PC-3 (cell line): Measurements from ENCODE around the gene C6orf52. TPM values are rescaled to one million over a fixed set of nuclear protein-coding genes. Genes with fewer than 3 reads are reported as not detected.

Source experiments
- ATAC-seq: fragments of 200-7000 bp; cut with Tn5 transposase; 2 replicates; pipeline ENCODE4 v1.9.1; 2020; ENCODE audit warnings: mild to moderate bottlenecking, moderate library complexity
- BruUV-seq: library from RNA; stranded (reverse); fragments of 400-500 nt; replicated peaks from 2 replicates; lab custom pipeline; 2021; lab: Mats Ljungman, UMichigan
- CTCF ChIA-PET: fragments of 300-600 bp; sonication (Branson Sonifier 250); formaldehyde crosslinking; loops from one replicate; lab custom pipeline; 2022; ENCODE audit warnings: antibody characterized with exemption; lab: Charles Lee
- POLR2A ChIA-PET: fragments of 300-600 bp; sonication (Branson Sonifier 250); formaldehyde crosslinking; loops from one replicate; lab custom pipeline; 2022; ENCODE audit warnings: antibody characterized with exemption; ENCODE audit not compliant: unreplicated experiment; lab: Charles Lee
- DNase-seq: peaks from one replicate; pipeline ENCODE4 v3.0.0-alpha.2; 2015
- H2AFZ ChIP-seq: fragments of 300-600 bp; sonication (generic); 2 replicates; pipeline ENCODE4 v1.6.0; 2016; ENCODE audit warnings: antibody characterized with exemption, low read length
- H3F3A ChIP-seq: fragments of 300-600 bp; sonication (generic); one replicate; pipeline ENCODE4 v1.6.0; 2017; ENCODE audit warnings: antibody characterized with exemption, low read length, control low read depth, mild to moderate bottlenecking; ENCODE audit not compliant: unreplicated experiment
- H3K27ac ChIP-seq: fragments of 300-600 bp; sonication (generic); 2 replicates; pipeline ENCODE4 v1.5.1; 2016; ENCODE audit warnings: mild to moderate bottlenecking, low read length
- H3K27me3 ChIP-seq: fragments of 300-600 bp; sonication (generic); 2 replicates; pipeline ENCODE4 v1.6.1; 2016; ENCODE audit warnings: low read length, mixed read lengths
- H3K36me3 ChIP-seq: fragments of 300-600 bp; sonication (generic); 2 replicates; pipeline ENCODE4 v1.6.1; 2016; ENCODE audit warnings: low read depth, mixed run types, low read length, mixed read lengths
- H3K4me1 ChIP-seq: fragments of 300-600 bp; sonication (generic); 2 replicates; pipeline ENCODE4 v1.5.1; 2016; ENCODE audit warnings: low read length; ENCODE audit not compliant: insufficient read depth
- H3K4me2 ChIP-seq: fragments of 300-600 bp; sonication (generic); 2 replicates; pipeline ENCODE4 v1.6.0; 2016; ENCODE audit warnings: low read length
- H3K4me3 ChIP-seq: fragments of 300-600 bp; sonication (generic); 2 replicates; pipeline ENCODE4 v1.5.1; 2016; ENCODE audit warnings: mild to moderate bottlenecking, low read length, mixed read lengths
- H3K79me2 ChIP-seq: fragments of 300-600 bp; sonication (generic); 2 replicates; pipeline ENCODE4 v1.6.1; 2017; ENCODE audit warnings: low read length, mixed read lengths
- H3K9ac ChIP-seq: fragments of 300-600 bp; sonication (generic); 2 replicates; pipeline ENCODE4 v1.6.0; 2016; ENCODE audit warnings: mild to moderate bottlenecking, low read length
- H3K9me2 ChIP-seq: fragments of 300-600 bp; sonication (generic); replicated peaks from 2 replicates; pipeline ENCODE4 v1.6.1; 2016; ENCODE audit warnings: mixed run types, low read length, mixed read lengths
- H3K9me3 ChIP-seq: fragments of 300-600 bp; sonication (generic); 2 replicates; pipeline ENCODE4 v1.6.1; 2016; ENCODE audit warnings: low read length, mixed read lengths
- H4K20me1 ChIP-seq: fragments of 300-600 bp; sonication (generic); 2 replicates; pipeline ENCODE4 v1.6.1; 2016; ENCODE audit warnings: low read length, mixed read lengths
- CTCF ChIP-seq: fragments of 300-600 bp; sonication (generic); conservative IDR thresholded peaks from 2 replicates; pipeline ENCODE4 v1.5.1; 2017; ENCODE audit warnings: antibody characterized with exemption, low read depth, mild to moderate bottlenecking, low read length
- EZH2 ChIP-seq: fragments of 300-600 bp; sonication (generic); IDR thresholded peaks from one replicate; pipeline ENCODE4 v1.6.1; 2017; ENCODE audit warnings: antibody characterized with exemption, mild to moderate bottlenecking, low read length; ENCODE audit not compliant: unreplicated experiment
- EZH2phosphoT487 ChIP-seq: fragments of 300-600 bp; sonication (generic); IDR thresholded peaks from 2 replicates; pipeline ENCODE4 v1.6.1; 2018; ENCODE audit warnings: mild to moderate bottlenecking, antibody characterized with exemption, low read length, borderline replicate concordance
- intact Hi-C: fragments of 100-400 bp; cut with micrococcal nuclease; formaldehyde crosslinking; loops from 2 replicates; pipeline ENCODE4 v1.9.0; 2023
- total RNA-seq: library from RNA; depleted of rRNA; stranded (reverse); fragments of >200 nt; gene quantifications from 2 replicates; pipeline ENCODE4 v1.2.3, GENCODE V29; 2014

The C6orf52 gene
- total RNA-seq, 1 experiment from 2014 or later: 0.80 TPM

- Histone ChIP-seq H3K79me2 (no peaks in the 10 kb centered on the region), H3K9me3 (no peaks in the 10 kb centered on the region), H2AFZ (no peak overlapping the region), H3K9me2 (no peaks in the 10 kb centered on the region), H3K27me3 (no peaks in the 10 kb centered on the region), H3K4me2 (no peak overlapping the region), H3K9ac (no peak overlapping the region), H3K36me3 (no peaks in the 10 kb centered on the region), H3K4me1 (no peaks in the 10 kb centered on the region), H3K27ac (no peak overlapping the region), H3F3A (no peaks in the 10 kb centered on the region), H3K4me3 (no peak overlapping the region), H4K20me1 (no peaks in the 10 kb centered on the region)
- ATAC-seq (no peak), DNase-seq (no peak)
- BruUV-seq: no TSS peak
- no peak for TF ChIP-seq EZH2phosphoT487
- no peak for TF ChIP-seq EZH2
- TF ChIP-seq CTCF: no peak
- ChIA-PET CTCF (no interaction called here), POLR2A (no interaction called here)
- intact Hi-C loops: no loop called here
These were observed 51.2 kb downstream of the C6orf52 start for GRCh38 chr6:10643201-10643651.

GRCh38 chr6:10641528-10641927 is 52.9 kb downstream of the C6orf52 start:
- ChIA-PET POLR2A (no interaction called here), CTCF (no interaction called here)
- no peaks in the 10 kb centered on the region for H3K79me2 ChIP-seq
- intact Hi-C loops: no loop called here
- H3K4me3 ChIP-seq: no peak overlapping the region
- H3K27ac ChIP-seq: no peak overlapping the region
- no peaks in the 10 kb centered on the region for H3K27me3 ChIP-seq
- TF ChIP-seq EZH2phosphoT487 (no peak), CTCF (no peak), EZH2 (no peak)
- DNase-seq: no peak
- no peaks in the 10 kb centered on the region for H3F3A ChIP-seq
- H3K36me3 ChIP-seq: no peaks in the 10 kb centered on the region
- H2AFZ ChIP-seq: no peak overlapping the region
- ATAC-seq: no peak
- H3K9me3 ChIP-seq: no peaks in the 10 kb centered on the region
- no peak overlapping the region for H3K9ac ChIP-seq
- H3K4me1 ChIP-seq: no peaks in the 10 kb centered on the region
- no peaks in the 10 kb centered on the region for H3K9me2 ChIP-seq
- H4K20me1 ChIP-seq: no peaks in the 10 kb centered on the region
- BruUV-seq: no TSS peak
- no peak overlapping the region for H3K4me2 ChIP-seq

GRCh38 chr6:10640412-10640811 is 54.0 kb downstream of the C6orf52 start:
- no peak overlapping the region for H3K4me3 ChIP-seq
- BruUV-seq: no TSS peak
- ATAC-seq: no peak
- H3K36me3 ChIP-seq: no peaks in the 10 kb centered on the region
- H3K27me3 ChIP-seq: no peaks in the 10 kb centered on the region
- no peak overlapping the region for H3K4me2 ChIP-seq
- no peaks in the 10 kb centered on the region for H3K79me2 ChIP-seq
- H4K20me1 ChIP-seq: no peaks in the 10 kb centered on the region
- H3K27ac ChIP-seq: no peak overlapping the region
- no peaks in the 10 kb centered on the region for H3F3A ChIP-seq
- H3K9me3 ChIP-seq: no peaks in the 10 kb centered on the region
- no peak for DNase-seq
- ChIA-PET CTCF (no interaction called here), POLR2A (no interaction called here)
- intact Hi-C loops: no loop called here
- no peaks in the 10 kb centered on the region for H3K4me1 ChIP-seq
- H3K9me2 ChIP-seq: no peaks in the 10 kb centered on the region
- no peak overlapping the region for H3K9ac ChIP-seq
- TF ChIP-seq CTCF: no peak
- TF ChIP-seq EZH2: no peak
- no peak for TF ChIP-seq EZH2phosphoT487
- H2AFZ ChIP-seq: no peak overlapping the region
